ENCODE results near the gene NDUFS2. TPM values are rescaled to one million over a fixed set of nuclear protein-coding genes. Genes with fewer than 3 reads are reported as not detected.

NDUFS2 gene
- total RNA-seq, 2 donors from 2014 or later, result 83.5 to 100.0 TPM

DNA sequence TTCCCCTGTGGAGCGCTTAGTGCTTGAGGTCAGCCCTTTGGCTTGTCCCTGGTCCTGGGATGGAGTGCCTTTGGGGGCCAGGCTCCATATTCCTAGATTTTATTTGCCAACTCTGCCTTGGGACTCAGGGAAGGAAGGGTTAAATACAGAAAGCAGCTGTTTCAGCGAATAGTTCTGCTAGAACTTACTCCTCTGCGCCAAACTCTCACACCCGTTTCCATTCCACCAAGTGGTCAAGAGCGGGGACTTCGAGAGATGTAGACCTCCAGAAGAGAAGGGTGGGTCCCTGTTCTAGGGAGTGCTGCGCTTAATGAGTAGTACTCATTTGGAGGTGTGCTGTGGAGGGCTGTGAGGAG, 23.0 kb downstream of the NDUFS2 start:
- no peak for DNase-seq
- Histone ChIP-seq H3K4me1 (ENCODE audit: control insufficient read depth, insufficient read depth, low read length) (peaks cover 14% of the 10 kb centered on the region), H3K4me3 (ENCODE audit: low read length) (no peak overlapping the region), H3K27me3 (ENCODE audit: control insufficient read depth, insufficient read depth, low read length, poor library complexity, severe bottlenecking) (no peaks in the 10 kb centered on the region), H3K9ac (ENCODE audit: extremely low read depth, low read length, poor library complexity, severe bottlenecking) (no peak overlapping the region), H3K36me3 (ENCODE audit: control insufficient read depth, insufficient read depth, low read length) (peaks cover 14% of the 10 kb centered on the region), H3K9me3 (ENCODE audit: control insufficient read depth, low read length) (no peaks in the 10 kb centered on the region), H3K27ac (ENCODE audit: low read depth, low read length) (no peak overlapping the region)
- peaks cover 46% of the 10 kb centered on the region for H3K4me1 Mint-ChIP-seq
- no peaks in the 10 kb centered on the region for H3K9me3 Mint-ChIP-seq
- peak overlapping the region; percentile 85 for H3K4me3 Mint-ChIP-seq
- peaks cover 18% of the 10 kb centered on the region for H3K36me3 Mint-ChIP-seq (ENCODE audit: low read depth)
- no peaks in the 10 kb centered on the region for H3K27me3 Mint-ChIP-seq (ENCODE audit: insufficient read depth)
- TF ChIP-seq CTCF (conservative IDR thresholded peaks at IDR 0.05), result no peak
- H3K27ac Mint-ChIP-seq, result peak overlapping the region; percentile 81
- 90 to 100% methylated on average over 1 to 7 of the region's 7 CpGs for WGBS, 2 experiments (ENCODE audit: insufficient coverage in 1 of 2, insufficient read length in 1 of 2)

GRCh38 chr1:161225534-161226319, 23.6 kb downstream of the NDUFS2 start, which contains the start of gene TOMM40L:
Gene TOMM40L (plus strand): TSS chr1:161226060. CDS start chr1:161226490, 430 bp downstream.
- Mint-ChIP-seq H3K4me3 (peak within 1 kb of the TSS; percentile 85), H3K36me3 (ENCODE audit: low read depth) (peaks cover 16% of the 10 kb centered on the region), H3K27me3 (ENCODE audit: insufficient read depth) (no peaks in the 10 kb centered on the region), H3K9me3 (no peaks in the 10 kb centered on the region), H3K4me1 (peaks cover 43% of the 10 kb centered on the region), H3K27ac (peak within 1 kb of the TSS; percentile 94)
- Histone ChIP-seq H3K36me3 (ENCODE audit: control insufficient read depth, insufficient read depth, low read length) (peaks cover 14% of the 10 kb centered on the region), H3K9ac (ENCODE audit: extremely low read depth, low read length, poor library complexity, severe bottlenecking) (no peak within 1 kb of the TSS), H3K27ac (ENCODE audit: low read depth, low read length) (no peak within 1 kb of the TSS), H3K9me3 (ENCODE audit: control insufficient read depth, low read length) (no peaks in the 10 kb centered on the region), H3K4me3 (ENCODE audit: low read length) (peak within 1 kb of the TSS; percentile 96), H3K4me1 (ENCODE audit: control insufficient read depth, insufficient read depth, low read length) (peaks cover 14% of the 10 kb centered on the region), H3K27me3 (ENCODE audit: control insufficient read depth, insufficient read depth, low read length, poor library complexity, severe bottlenecking) (no peaks in the 10 kb centered on the region)
- 10% methylated on average over 7 to 16 of the region's 16 CpGs for WGBS, 2 experiments (ENCODE audit: insufficient coverage in 1 of 2, insufficient read length in 1 of 2)
- peak; percentile 96 for DNase-seq
- peak; percentile 72 for TF ChIP-seq CTCF (conservative IDR thresholded peaks at IDR 0.05)

GRCh38 chr1:161226320-161226711, 24.1 kb downstream of the NDUFS2 start:
- Histone ChIP-seq H3K27ac (ENCODE audit: low read depth, low read length) (no peak overlapping the region), H3K27me3 (ENCODE audit: control insufficient read depth, insufficient read depth, low read length, poor library complexity, severe bottlenecking) (no peaks in the 10 kb centered on the region), H3K9me3 (ENCODE audit: control insufficient read depth, low read length) (no peaks in the 10 kb centered on the region), H3K9ac (ENCODE audit: extremely low read depth, low read length, poor library complexity, severe bottlenecking) (no peak overlapping the region), H3K36me3 (ENCODE audit: control insufficient read depth, insufficient read depth, low read length) (peaks cover 14% of the 10 kb centered on the region), H3K4me1 (ENCODE audit: control insufficient read depth, insufficient read depth, low read length) (peaks cover 14% of the 10 kb centered on the region), H3K4me3 (ENCODE audit: low read length) (peak overlapping the region; percentile 96)
- no peak for TF ChIP-seq CTCF (conservative IDR thresholded peaks at IDR 0.05)
- Mint-ChIP-seq H3K9me3 (no peaks in the 10 kb centered on the region), H3K27ac (peak overlapping the region; percentile 94), H3K36me3 (ENCODE audit: low read depth) (peaks cover 16% of the 10 kb centered on the region), H3K27me3 (ENCODE audit: insufficient read depth) (no peaks in the 10 kb centered on the region), H3K4me3 (peak overlapping the region; percentile 85), H3K4me1 (peaks cover 45% of the 10 kb centered on the region)
- DNase-seq, result peak; percentile 65
- 15 to 47% methylated on average over 4 to 15 of the region's 15 CpGs for WGBS, 2 experiments (ENCODE audit: insufficient coverage in 1 of 2, insufficient read length in 1 of 2)
